K562 (cell line): Measurements from ENCODE around the gene RNF215. TPM values are rescaled to one million over a fixed set of nuclear protein-coding genes. Genes with fewer than 3 reads are reported as not detected.

Source experiments
- EP300 ChIP-seq: IDR thresholded peaks from 2 replicates; pipeline ENCODE4 v1.6.1; 2012; ENCODE audit warnings: low read length, improper control_type of control experiment
- ETV6 ChIP-seq, 3 experiments: fragments of 150-350 bp in 1 of 3; sonication (generic) in 1 of 3; formaldehyde crosslinking in 1 of 3; IDR thresholded peaks; 2 replicates each; pipeline versions ENCODE4 v1.6.1 to v1.8.0; 2014 to 2022; ENCODE audit warnings: borderline replicate concordance in 2 of 3, low read depth in 2 of 3, antibody characterized with exemption in 1 of 3, low read length in 1 of 3, mild to moderate bottlenecking in 1 of 3, missing genetic modification reagents in 1 of 3
- GABPA ChIP-seq: fragments of 200-800 bp; sonication (Bioruptor generic); conservative IDR thresholded peaks from 2 replicates; pipeline ENCODE4 v1.6.1; 2016; ENCODE audit warnings: low read depth, missing genetic modification characterization, missing compliant biosample characterization
- HDAC8 ChIP-seq: fragments of 450-650 bp; IDR thresholded peaks from 2 replicates; pipeline ENCODE4 v1.6.1; 2016; ENCODE audit warnings: mild to moderate bottlenecking, missing genetic modification characterization, moderate library complexity, missing compliant biosample characterization
- KLF13 ChIP-seq: fragments of 450-650 bp; IDR thresholded peaks from 2 replicates; pipeline ENCODE4 v1.6.1; 2016; ENCODE audit warnings: missing genetic modification characterization, low read depth, mild to moderate bottlenecking, missing compliant biosample characterization, moderate library complexity, borderline replicate concordance
- PHF20 ChIP-seq: fragments of 450-650 bp; IDR thresholded peaks from 2 replicates; pipeline ENCODE4 v1.6.1; 2018; ENCODE audit not compliant: partially characterized antibody
- RBM17 ChIP-seq: fragments of 200-400 bp; formaldehyde crosslinking; IDR thresholded peaks from 2 replicates; pipeline ENCODE4 v1.6.1; 2017; ENCODE audit warnings: low read depth, mild to moderate bottlenecking, low read length, borderline replicate concordance
- ZNF140 ChIP-seq: fragments of 250-450 bp; sonication (Bioruptor Pico); IDR thresholded peaks from 2 replicates; pipeline ENCODE4 v1.8.0; 2021; ENCODE audit warnings: moderate library complexity, mild to moderate bottlenecking, inconsistent platforms
- ZNF184 ChIP-seq: sonication (generic); formaldehyde crosslinking; IDR thresholded peaks from 2 replicates; pipeline ENCODE4 v1.5.0; 2020; ENCODE audit warnings: missing genetic modification reagents
- ZNF217 ChIP-seq: sonication (generic); formaldehyde crosslinking; IDR thresholded peaks from 2 replicates; pipeline ENCODE4 v1.8.0; 2022; ENCODE audit warnings: mild to moderate bottlenecking, missing genetic modification reagents
- polyA plus RNA-seq, 8 experiments: library from polyadenylated mRNA; depleted of rRNA in 4 of 8; stranded (reverse) in 5 of 8; unstranded in 3 of 8; fragments of >200 nt; fragmentation: Nextera tagmentation in 2 of 8; fragmentation: Illumina TruSeq in 1 of 8; extraction: Ambion mirVana in 2 of 8; extraction: Trizol in 1 of 8; gene quantifications; 2 replicates each; pipeline versions ENCODE4 v1.2.1 to v1.2.3, GENCODE V29; 2011 to 2014; ENCODE audit warnings: inconsistent platforms in 1 of 8, missing spikeins in 1 of 8
- total RNA-seq, 7 experiments: library from RNA; depleted of rRNA in 6 of 7; stranded (reverse); fragments of >200 nt in 6 of 7; fragmentation: Illumina TruSeq in 2 of 7; extraction: Trizol in 2 of 7; gene quantifications; 2 replicates each; pipeline versions ENCODE4 v1.2.1 to v1.2.3, GENCODE V29; 2011 to 2021; ENCODE audit warnings: low replicate concordance in 1 of 7
- TF ChIP-seq, protein P1 (sequence below): fragments of 450-650 bp; formaldehyde crosslinking; IDR thresholded peaks from 2 replicates; pipeline ENCODE4 v1.4.0; 2020; ENCODE audit warnings: mild to moderate bottlenecking, mixed read lengths
- TF ChIP-seq, protein P2 (sequence below): fragments of 450-650 bp; formaldehyde crosslinking; conservative IDR thresholded peaks from 2 replicates; pipeline ENCODE4 v1.4.0; 2022; ENCODE audit warnings: mild to moderate bottlenecking, missing genetic modification characterization

The RNF215 gene
- total and polyA plus RNA-seq, 9 of the 15 experiments (the other 6 are each of a cell fraction or from before 2014, with no cell fraction given) = 0.08 to 9.8 (median 2.7) TPM

DNA sequence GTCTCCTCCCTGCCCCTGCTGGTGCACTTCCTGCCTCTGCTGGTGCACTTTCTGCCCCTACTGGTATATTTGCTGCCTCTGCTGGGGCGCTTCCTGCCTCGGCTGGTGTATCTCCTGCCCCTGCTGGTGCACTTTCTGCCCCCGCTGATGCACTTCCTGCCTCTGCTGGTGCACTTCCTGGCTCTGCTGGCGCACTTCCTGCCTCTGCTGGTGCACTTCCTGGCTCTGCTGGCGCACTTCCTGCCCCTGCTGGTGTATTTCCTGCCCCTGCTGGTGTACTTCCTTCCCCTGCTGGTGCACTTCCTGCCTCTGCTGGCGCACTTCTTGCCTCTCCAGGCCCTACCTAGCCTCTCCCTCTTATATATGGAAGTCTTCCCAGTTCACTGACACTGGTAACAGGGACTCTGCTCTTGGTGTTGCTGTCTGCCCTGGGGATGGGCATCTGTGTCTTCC lies 48.5 kb upstream of the RNF215 start (continued):
- TF ChIP-seq, protein P1, sequence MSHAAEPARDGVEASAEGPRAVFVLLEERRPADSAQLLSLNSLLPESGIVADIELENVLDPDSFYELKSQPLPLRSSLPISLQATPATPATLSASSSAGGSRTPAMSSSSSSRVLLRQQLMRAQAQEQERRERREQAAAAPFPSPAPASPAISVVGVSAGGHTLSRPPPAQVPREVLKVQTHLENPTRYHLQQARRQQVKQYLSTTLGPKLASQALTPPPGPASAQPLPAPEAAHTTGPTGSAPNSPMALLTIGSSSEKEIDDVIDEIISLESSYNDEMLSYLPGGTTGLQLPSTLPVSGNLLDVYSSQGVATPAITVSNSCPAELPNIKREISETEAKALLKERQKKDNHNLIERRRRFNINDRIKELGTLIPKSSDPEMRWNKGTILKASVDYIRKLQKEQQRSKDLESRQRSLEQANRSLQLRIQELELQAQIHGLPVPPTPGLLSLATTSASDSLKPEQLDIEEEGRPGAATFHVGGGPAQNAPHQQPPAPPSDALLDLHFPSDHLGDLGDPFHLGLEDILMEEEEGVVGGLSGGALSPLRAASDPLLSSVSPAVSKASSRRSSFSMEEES (CRISPR knock-in tag) = no peak
- TF ChIP-seq ETV6 (IDR thresholded peaks at IDR 0.05; ENCODE audit: borderline replicate concordance in 1 of 2, low read depth in 2 of 2, low read length in 1 of 2) (peak; percentile 93 to 97), ETV6 (CRISPR knock-in tag; IDR thresholded peaks at IDR 0.05; ENCODE audit: borderline replicate concordance) (peak; percentile 92; the same call in 1 of the 2 replicates), HDAC8 (no peak), GABPA (tag) (peak; percentile 84), RBM17 (no peak), ZNF184 (CRISPR knock-in tag) (no peak), EP300 (no peak), ZNF140 (CRISPR knock-in tag) (no peak), ZNF217 (no peak), PHF20 (no peak), KLF13 (tag) (no peak)
- TF ChIP-seq, protein P2, sequence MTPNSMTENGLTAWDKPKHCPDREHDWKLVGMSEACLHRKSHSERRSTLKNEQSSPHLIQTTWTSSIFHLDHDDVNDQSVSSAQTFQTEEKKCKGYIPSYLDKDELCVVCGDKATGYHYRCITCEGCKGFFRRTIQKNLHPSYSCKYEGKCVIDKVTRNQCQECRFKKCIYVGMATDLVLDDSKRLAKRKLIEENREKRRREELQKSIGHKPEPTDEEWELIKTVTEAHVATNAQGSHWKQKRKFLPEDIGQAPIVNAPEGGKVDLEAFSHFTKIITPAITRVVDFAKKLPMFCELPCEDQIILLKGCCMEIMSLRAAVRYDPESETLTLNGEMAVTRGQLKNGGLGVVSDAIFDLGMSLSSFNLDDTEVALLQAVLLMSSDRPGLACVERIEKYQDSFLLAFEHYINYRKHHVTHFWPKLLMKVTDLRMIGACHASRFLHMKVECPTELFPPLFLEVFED (CRISPR knock-in tag) = no peak
